A673 (cell line): ENCODE results near the gene TMEM271. TPM values are rescaled to one million over a fixed set of nuclear protein-coding genes. Genes with fewer than 3 reads are reported as not detected.

ENCODE experiments used
- BruUV-seq: library from RNA; stranded (reverse); fragments of 400-500 nt; replicated peaks from 2 replicates; lab custom pipeline; 2021; lab: Mats Ljungman, UMichigan
- CTCF ChIA-PET: fragments of 300-600 bp; sonication (Branson Sonifier 250); formaldehyde crosslinking; loops from one replicate; lab custom pipeline; 2022; ENCODE audit warnings: antibody characterized with exemption; lab: Charles Lee
- POLR2A ChIA-PET: fragments of 300-600 bp; sonication (Branson Sonifier 250); formaldehyde crosslinking; loops from one replicate; lab custom pipeline; 2022; ENCODE audit warnings: antibody characterized with exemption; ENCODE audit not compliant: low non-redundant PET; lab: Charles Lee
- DNase-seq: peaks from one replicate; pipeline ENCODE4 v3.0.0-alpha.2; 2015; ENCODE audit warnings: low spot score
- H3K27ac ChIP-seq: fragments of 200-600 bp; sonication (generic); 2 replicates; pipeline ENCODE4 v1.5.1; 2016; ENCODE audit warnings: mixed run types, low read depth, mild to moderate bottlenecking, mixed read lengths, antibody characterized with exemption, low read length; ENCODE audit not compliant: poor library complexity, severe bottlenecking
- H3K27me3 ChIP-seq: fragments of 200-600 bp; sonication (generic); replicated peaks from 2 replicates; pipeline ENCODE4 v1.6.1; 2017; ENCODE audit warnings: mixed run types, low read depth, mild to moderate bottlenecking, mixed read lengths, antibody characterized with exemption, low read length; ENCODE audit not compliant: insufficient read depth, poor library complexity
- H3K36me3 ChIP-seq: fragments of 200-600 bp; sonication (generic); 2 replicates; pipeline ENCODE4 v1.6.1; 2016; ENCODE audit warnings: mixed run types, mild to moderate bottlenecking, mixed read lengths, antibody characterized with exemption, low read length; ENCODE audit not compliant: insufficient read depth, poor library complexity, severe bottlenecking
- H3K4me1 ChIP-seq: fragments of 200-600 bp; sonication (generic); 2 replicates; pipeline ENCODE4 v1.6.1; 2017; ENCODE audit warnings: mixed run types, mild to moderate bottlenecking, mixed read lengths, antibody characterized with exemption, low read length; ENCODE audit not compliant: insufficient read depth, poor library complexity, severe bottlenecking
- H3K4me3 ChIP-seq: fragments of 200-600 bp; sonication (generic); 2 replicates; pipeline ENCODE4 v1.5.1; 2016; ENCODE audit warnings: low read depth, mixed run types, mild to moderate bottlenecking, mixed read lengths, low read length; ENCODE audit not compliant: poor library complexity, severe bottlenecking
- H3K9me3 ChIP-seq: fragments of 200-600 bp; sonication (generic); 2 replicates; pipeline ENCODE4 v1.6.1; 2016; ENCODE audit warnings: mixed run types, low read depth, mild to moderate bottlenecking, mixed read lengths, antibody characterized with exemption, low read length; ENCODE audit not compliant: poor library complexity, severe bottlenecking
- EZH2 ChIP-seq: fragments of 200-600 bp; sonication (generic); IDR thresholded peaks from 2 replicates; pipeline ENCODE4 v1.6.1; 2017; ENCODE audit warnings: borderline replicate concordance, low read depth, mild to moderate bottlenecking, mixed read lengths, antibody characterized with exemption, low read length; ENCODE audit not compliant: poor library complexity, severe bottlenecking
- intact Hi-C: fragments of 100-400 bp; cut with micrococcal nuclease; formaldehyde crosslinking; loops from one replicate; pipeline ENCODE4 v1.10.0; 2022; ENCODE audit not compliant: unreplicated experiment
- total RNA-seq: library from RNA; stranded (reverse); gene quantifications from 2 replicates; pipeline ENCODE4 v1.2.3, GENCODE V29; 2021
- TF ChIP-seq, protein P1 (sequence below): fragments of 300-800, 200-600 bp; sonication (generic); conservative IDR thresholded peaks from 2 replicates; pipeline ENCODE4 v1.5.1; 2017; ENCODE audit warnings: low read depth, mild to moderate bottlenecking, antibody characterized with exemption, low read length, moderate library complexity, mixed read lengths

The TMEM271 gene
- total RNA-seq, 1 experiment from 2014 or later = 3.6 TPM

- H3K4me1 ChIP-seq = peaks cover 9% of the 10 kb centered on the region
- no TSS peak for BruUV-seq
- peaks cover 21% of the 10 kb centered on the region for H3K27me3 ChIP-seq
- POLR2A ChIA-PET = no interaction called here
- CTCF ChIA-PET = no interaction called here
- no peaks in the 10 kb centered on the region for H3K9me3 ChIP-seq
- no peak overlapping the region for H3K27ac ChIP-seq
- no peak overlapping the region for H3K4me3 ChIP-seq
- DNase-seq = no peak
- H3K36me3 ChIP-seq = no peaks in the 10 kb centered on the region
- intact Hi-C loops = no loop called here
- TF ChIP-seq, protein P1, sequence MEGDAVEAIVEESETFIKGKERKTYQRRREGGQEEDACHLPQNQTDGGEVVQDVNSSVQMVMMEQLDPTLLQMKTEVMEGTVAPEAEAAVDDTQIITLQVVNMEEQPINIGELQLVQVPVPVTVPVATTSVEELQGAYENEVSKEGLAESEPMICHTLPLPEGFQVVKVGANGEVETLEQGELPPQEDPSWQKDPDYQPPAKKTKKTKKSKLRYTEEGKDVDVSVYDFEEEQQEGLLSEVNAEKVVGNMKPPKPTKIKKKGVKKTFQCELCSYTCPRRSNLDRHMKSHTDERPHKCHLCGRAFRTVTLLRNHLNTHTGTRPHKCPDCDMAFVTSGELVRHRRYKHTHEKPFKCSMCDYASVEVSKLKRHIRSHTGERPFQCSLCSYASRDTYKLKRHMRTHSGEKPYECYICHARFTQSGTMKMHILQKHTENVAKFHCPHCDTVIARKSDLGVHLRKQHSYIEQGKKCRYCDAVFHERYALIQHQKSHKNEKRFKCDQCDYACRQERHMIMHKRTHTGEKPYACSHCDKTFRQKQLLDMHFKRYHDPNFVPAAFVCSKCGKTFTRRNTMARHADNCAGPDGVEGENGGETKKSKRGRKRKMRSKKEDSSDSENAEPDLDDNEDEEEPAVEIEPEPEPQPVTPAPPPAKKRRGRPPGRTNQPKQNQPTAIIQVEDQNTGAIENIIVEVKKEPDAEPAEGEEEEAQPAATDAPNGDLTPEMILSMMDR = no peak
- no peak for TF ChIP-seq EZH2
Observed at GRCh38 chr4:570754-571153, 5.3 kb downstream of the TMEM271 start.

DNA sequence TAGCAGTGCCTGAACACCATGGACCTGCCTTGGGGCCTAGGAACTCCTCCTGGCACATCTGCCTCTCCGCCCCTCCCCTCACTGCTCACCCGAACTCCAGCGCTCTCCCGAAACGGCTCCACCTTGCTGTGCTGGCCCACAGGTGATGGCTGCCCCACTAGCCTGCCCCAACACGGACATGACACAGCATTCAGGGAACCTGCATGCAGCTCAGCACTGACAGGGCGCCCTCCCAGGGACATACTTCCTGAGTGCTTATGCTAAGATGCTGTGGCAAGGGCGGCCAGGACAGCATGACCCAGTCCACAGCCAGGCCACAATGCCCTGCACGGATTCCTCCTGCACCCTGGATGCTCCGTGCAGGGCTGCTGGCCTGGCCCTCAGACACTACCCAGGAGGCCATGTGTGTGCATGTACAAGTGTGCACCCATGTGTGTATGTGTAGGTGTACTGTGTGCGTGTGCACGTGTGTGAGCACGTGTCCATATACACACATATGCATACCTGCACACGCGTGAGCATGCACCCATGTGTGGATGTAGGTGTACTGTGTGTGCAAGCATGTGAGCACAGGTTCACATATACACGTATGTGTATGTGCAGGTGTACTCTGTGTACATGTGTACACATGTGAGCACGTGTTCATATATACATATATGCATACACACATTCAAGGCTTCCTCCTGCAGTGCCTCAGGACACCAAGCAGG, 6.0 kb downstream of the TMEM271 start:
- Histone ChIP-seq H3K4me3 (no peak overlapping the region), H3K27me3 (peaks cover 21% of the 10 kb centered on the region), H3K27ac (no peak overlapping the region), H3K4me1 (peaks cover 9% of the 10 kb centered on the region), H3K9me3 (no peaks in the 10 kb centered on the region), H3K36me3 (no peaks in the 10 kb centered on the region)
- TF ChIP-seq, protein P1 = no peak
- no peak for TF ChIP-seq EZH2
- ChIA-PET POLR2A (no interaction called here), CTCF (no interaction called here)
- intact Hi-C loops = no loop called here
- no TSS peak for BruUV-seq
- DNase-seq = no peak

GRCh38 chr4:568962-569361, 7.1 kb downstream of the TMEM271 start:
- no TSS peak for BruUV-seq
- Histone ChIP-seq H3K4me1 (peaks cover 5% of the 10 kb centered on the region), H3K9me3 (no peaks in the 10 kb centered on the region), H3K36me3 (no peaks in the 10 kb centered on the region), H3K27ac (no peak overlapping the region), H3K27me3 (peaks cover 11% of the 10 kb centered on the region), H3K4me3 (no peak overlapping the region)
- ChIA-PET POLR2A (no interaction called here), CTCF (no interaction called here)
- no peak for DNase-seq
- intact Hi-C loops = no loop called here
- TF ChIP-seq EZH2 = no peak
- TF ChIP-seq, protein P1 = no peak
